ENCODE results near the gene SRRM4.

SRRM4 gene

DNA sequence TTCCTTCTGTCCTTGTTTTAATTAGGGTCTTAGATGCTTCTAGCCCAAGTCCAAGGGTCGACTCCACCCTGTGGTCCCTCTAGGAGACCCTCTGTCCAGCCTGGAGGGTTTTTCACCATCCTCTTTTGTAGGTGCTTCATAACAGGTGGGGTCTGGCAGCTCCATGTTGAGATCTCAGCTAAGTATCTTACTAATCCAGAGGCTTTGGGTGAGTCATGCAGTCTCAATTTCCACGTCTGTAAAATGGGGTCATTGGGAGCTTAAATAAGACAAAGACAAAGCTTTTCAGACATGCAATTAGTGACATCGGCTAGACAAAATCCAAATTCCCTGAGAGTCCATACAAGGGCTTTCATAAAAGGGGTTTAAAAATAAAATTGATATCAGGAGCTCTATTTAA lies 200.6 kb downstream of the SRRM4 start:
- Histone ChIP-seq H3K9ac (ENCODE audit: low read length) (no peak overlapping the region), H3K4me3 (ENCODE audit: low read length) (no peak overlapping the region), H3K36me3 (ENCODE audit: control insufficient read depth, insufficient read depth, low read length) (no peaks in the 10 kb centered on the region), H3K9me3 (ENCODE audit: control insufficient read depth, low read length) (no peaks in the 10 kb centered on the region), H3K27me3 (ENCODE audit: control insufficient read depth, insufficient read depth, low read length) (peaks cover 7% of the 10 kb centered on the region), H3K4me1 (ENCODE audit: control insufficient read depth, insufficient read depth, low read length) (peaks cover 7% of the 10 kb centered on the region)

DNA sequence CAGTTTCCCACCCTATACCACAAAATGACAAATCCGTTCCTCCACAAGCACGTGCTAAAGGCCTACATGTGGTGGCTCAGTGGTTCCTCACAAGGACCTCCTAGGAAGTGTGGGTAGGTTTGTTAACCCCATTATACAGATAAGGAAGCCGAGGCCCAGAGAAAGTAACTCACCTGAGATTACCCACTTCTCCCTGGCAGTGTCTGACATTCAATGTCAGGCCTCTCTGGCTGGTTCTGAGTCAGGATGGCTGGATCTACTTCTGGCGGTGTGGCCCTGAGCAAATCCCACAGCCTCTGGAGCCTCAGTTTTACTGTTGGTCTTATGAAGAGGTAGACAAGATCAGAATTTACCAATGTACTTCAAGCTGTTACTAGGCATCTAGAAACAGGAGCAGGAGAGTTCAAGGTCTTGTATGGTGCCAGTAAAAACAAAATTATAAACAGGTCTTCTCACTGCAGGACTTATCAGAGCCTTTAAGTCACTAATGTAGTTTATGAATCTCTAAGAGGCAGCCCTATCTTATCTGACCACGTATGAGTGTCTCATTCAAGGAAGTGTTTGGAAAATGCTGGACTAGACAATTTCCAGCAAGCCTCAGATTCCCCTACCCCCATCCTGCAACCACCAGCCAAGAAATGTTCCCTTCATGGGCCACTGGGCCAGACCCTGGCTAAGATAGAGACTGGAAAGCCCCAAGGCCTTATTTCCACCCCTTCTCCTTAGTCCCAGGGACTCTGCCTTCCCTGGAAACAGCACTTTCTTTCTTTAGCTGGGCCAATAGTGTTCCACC lies 201.6 kb downstream of the SRRM4 start:
- H3K4me1 ChIP-seq (ENCODE audit: control insufficient read depth, insufficient read depth, low read length) = peaks cover 7% of the 10 kb centered on the region
- H3K36me3 ChIP-seq (ENCODE audit: control insufficient read depth, insufficient read depth, low read length) = no peaks in the 10 kb centered on the region
- H3K9ac ChIP-seq (ENCODE audit: low read length) = no peak overlapping the region
- no peak overlapping the region for H3K4me3 ChIP-seq (ENCODE audit: low read length)
- no peaks in the 10 kb centered on the region for H3K9me3 ChIP-seq (ENCODE audit: control insufficient read depth, low read length)
- H3K27me3 ChIP-seq (ENCODE audit: control insufficient read depth, insufficient read depth, low read length) = peaks cover 7% of the 10 kb centered on the region

- no peaks in the 10 kb centered on the region for H3K9me3 ChIP-seq (ENCODE audit: control insufficient read depth, low read length)
- H3K4me3 ChIP-seq (ENCODE audit: low read length) = no peak overlapping the region
- H3K9ac ChIP-seq (ENCODE audit: low read length) = no peak overlapping the region
- H3K27me3 ChIP-seq (ENCODE audit: control insufficient read depth, insufficient read depth, low read length) = peaks cover 3% of the 10 kb centered on the region
- no peaks in the 10 kb centered on the region for H3K36me3 ChIP-seq (ENCODE audit: control insufficient read depth, insufficient read depth, low read length)
- peaks cover 3% of the 10 kb centered on the region for H3K4me1 ChIP-seq (ENCODE audit: control insufficient read depth, insufficient read depth, low read length)
These were observed 202.8 kb downstream of the SRRM4 start for GRCh38 chr12:119183942-119184695.

DNA sequence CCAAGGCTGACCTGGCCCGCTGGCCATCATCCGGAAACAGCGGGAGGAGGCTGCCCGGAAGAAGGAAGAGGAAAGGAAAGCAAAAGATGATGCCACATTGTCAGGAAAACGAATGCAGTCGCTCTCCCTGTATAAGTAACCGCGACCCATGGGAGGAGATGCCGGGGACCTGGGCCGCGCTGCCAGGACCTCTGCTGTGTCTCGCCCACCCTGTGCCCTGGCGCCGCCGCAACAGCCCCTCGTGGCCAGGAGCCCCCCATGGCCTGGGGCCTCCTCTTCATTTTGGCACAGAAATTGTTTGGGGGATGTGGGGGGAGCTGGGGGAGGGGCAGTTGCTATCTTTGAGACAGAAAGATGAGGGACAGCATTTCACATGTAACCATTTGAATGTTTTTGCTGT lies 213.9 kb downstream of the SRRM4 start:
- no peak overlapping the region for H3K4me3 ChIP-seq (ENCODE audit: low read length)
- H3K36me3 ChIP-seq (ENCODE audit: control insufficient read depth, insufficient read depth, low read length) = no peaks in the 10 kb centered on the region
- H3K4me1 ChIP-seq (ENCODE audit: control insufficient read depth, insufficient read depth, low read length) = no peaks in the 10 kb centered on the region
- no peaks in the 10 kb centered on the region for H3K27me3 ChIP-seq (ENCODE audit: control insufficient read depth, insufficient read depth, low read length)
- H3K9me3 ChIP-seq (ENCODE audit: control insufficient read depth, low read length) = no peaks in the 10 kb centered on the region
- H3K9ac ChIP-seq (ENCODE audit: low read length) = no peak overlapping the region

DNA sequence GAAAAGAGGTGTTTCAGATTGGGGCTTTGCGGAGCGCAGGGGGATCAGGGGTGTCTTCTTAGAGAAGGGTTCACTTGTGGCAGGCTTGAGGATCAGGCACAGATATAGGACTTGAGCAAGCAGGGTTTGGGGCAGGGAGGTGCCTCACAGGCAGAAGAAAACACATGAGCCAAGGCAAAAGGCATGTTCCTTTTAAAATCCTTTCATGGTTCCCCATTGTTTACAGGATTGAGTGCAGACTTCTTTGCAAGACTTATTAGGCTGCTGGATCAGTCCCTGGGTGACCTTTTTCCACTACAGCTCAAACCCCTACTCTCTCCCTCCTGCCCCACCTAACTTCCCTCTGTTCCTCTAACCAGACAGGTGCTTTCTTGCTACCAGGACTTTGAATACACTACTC lies 217.1 kb downstream of the SRRM4 start:
- H3K4me3 ChIP-seq (ENCODE audit: low read length) = no peak overlapping the region
- H3K36me3 ChIP-seq (ENCODE audit: control insufficient read depth, insufficient read depth, low read length) = no peaks in the 10 kb centered on the region
- H3K4me1 ChIP-seq (ENCODE audit: control insufficient read depth, insufficient read depth, low read length) = no peaks in the 10 kb centered on the region
- H3K9me3 ChIP-seq (ENCODE audit: control insufficient read depth, low read length) = no peaks in the 10 kb centered on the region
- H3K9ac ChIP-seq (ENCODE audit: low read length) = no peak overlapping the region
- H3K27me3 ChIP-seq (ENCODE audit: control insufficient read depth, insufficient read depth, low read length) = no peaks in the 10 kb centered on the region

- Histone ChIP-seq H3K9me3 (ENCODE audit: control insufficient read depth, low read length) (no peaks in the 10 kb centered on the region), H3K9ac (ENCODE audit: low read length) (no peak overlapping the region), H3K36me3 (ENCODE audit: control insufficient read depth, insufficient read depth, low read length) (no peaks in the 10 kb centered on the region), H3K27me3 (ENCODE audit: control insufficient read depth, insufficient read depth, low read length) (no peaks in the 10 kb centered on the region), H3K4me3 (ENCODE audit: low read length) (no peak overlapping the region), H3K4me1 (ENCODE audit: control insufficient read depth, insufficient read depth, low read length) (no peaks in the 10 kb centered on the region)
These were observed 219.3 kb downstream of the SRRM4 start for GRCh38 chr12:119200601-119201000.

DNA sequence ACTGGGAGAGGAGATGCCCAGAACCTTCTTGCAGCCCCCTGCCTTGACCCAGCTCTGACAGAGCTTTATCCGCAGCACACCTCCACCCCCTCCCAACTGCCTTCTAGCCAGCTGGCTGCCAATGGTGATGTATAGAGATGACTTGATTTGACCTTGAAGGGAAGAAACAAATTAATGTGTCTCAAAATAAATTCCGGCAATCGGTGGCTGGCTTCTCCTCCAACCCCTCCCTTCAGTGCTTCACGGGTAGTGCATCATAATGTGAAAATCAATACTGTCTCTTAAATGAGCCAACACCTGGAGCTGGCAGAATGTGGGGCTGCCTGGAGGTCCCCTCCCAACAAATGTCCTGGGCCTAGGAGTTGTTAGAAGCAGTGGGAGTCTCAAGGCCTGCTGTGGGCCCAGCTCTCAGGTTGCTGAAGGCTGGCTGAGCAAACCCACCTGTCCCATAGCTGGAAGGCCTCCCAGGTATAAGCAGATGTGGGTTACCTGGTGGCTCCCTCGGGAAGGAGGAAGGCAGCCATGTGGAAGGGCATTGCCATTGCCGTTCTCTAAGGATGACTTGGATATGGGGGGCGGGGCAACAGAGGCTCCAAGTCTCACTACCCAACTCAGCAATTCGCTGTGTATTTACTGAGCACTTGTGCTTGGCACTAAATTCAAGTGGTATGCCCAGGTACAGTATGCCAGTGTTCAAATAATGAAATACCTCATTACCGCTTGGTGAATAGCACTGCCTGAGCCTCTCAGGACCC lies 220.6 kb downstream of the SRRM4 start:
- no peaks in the 10 kb centered on the region for H3K27me3 ChIP-seq (ENCODE audit: control insufficient read depth, insufficient read depth, low read length)
- H3K9ac ChIP-seq (ENCODE audit: low read length) = no peak overlapping the region
- no peaks in the 10 kb centered on the region for H3K9me3 ChIP-seq (ENCODE audit: control insufficient read depth, low read length)
- H3K4me1 ChIP-seq (ENCODE audit: control insufficient read depth, insufficient read depth, low read length) = no peaks in the 10 kb centered on the region
- H3K4me3 ChIP-seq (ENCODE audit: low read length) = no peak overlapping the region
- H3K36me3 ChIP-seq (ENCODE audit: control insufficient read depth, insufficient read depth, low read length) = no peaks in the 10 kb centered on the region

GRCh38 chr12:119202544-119202943 lies 221.2 kb downstream of the SRRM4 start:
- Histone ChIP-seq H3K27me3 (ENCODE audit: control insufficient read depth, insufficient read depth, low read length) (no peaks in the 10 kb centered on the region), H3K4me1 (ENCODE audit: control insufficient read depth, insufficient read depth, low read length) (no peaks in the 10 kb centered on the region), H3K4me3 (ENCODE audit: low read length) (no peak overlapping the region), H3K36me3 (ENCODE audit: control insufficient read depth, insufficient read depth, low read length) (no peaks in the 10 kb centered on the region), H3K9ac (ENCODE audit: low read length) (no peak overlapping the region), H3K9me3 (ENCODE audit: control insufficient read depth, low read length) (no peaks in the 10 kb centered on the region)

- no peak overlapping the region for H3K4me3 ChIP-seq (ENCODE audit: low read length)
- H3K4me1 ChIP-seq (ENCODE audit: control insufficient read depth, insufficient read depth, low read length) = no peaks in the 10 kb centered on the region
- H3K9me3 ChIP-seq (ENCODE audit: control insufficient read depth, low read length) = no peaks in the 10 kb centered on the region
- no peaks in the 10 kb centered on the region for H3K27me3 ChIP-seq (ENCODE audit: control insufficient read depth, insufficient read depth, low read length)
- no peaks in the 10 kb centered on the region for H3K36me3 ChIP-seq (ENCODE audit: control insufficient read depth, insufficient read depth, low read length)
- H3K9ac ChIP-seq (ENCODE audit: low read length) = no peak overlapping the region
These were observed 222.8 kb downstream of the SRRM4 start for GRCh38 chr12:119204131-119204530.

DNA sequence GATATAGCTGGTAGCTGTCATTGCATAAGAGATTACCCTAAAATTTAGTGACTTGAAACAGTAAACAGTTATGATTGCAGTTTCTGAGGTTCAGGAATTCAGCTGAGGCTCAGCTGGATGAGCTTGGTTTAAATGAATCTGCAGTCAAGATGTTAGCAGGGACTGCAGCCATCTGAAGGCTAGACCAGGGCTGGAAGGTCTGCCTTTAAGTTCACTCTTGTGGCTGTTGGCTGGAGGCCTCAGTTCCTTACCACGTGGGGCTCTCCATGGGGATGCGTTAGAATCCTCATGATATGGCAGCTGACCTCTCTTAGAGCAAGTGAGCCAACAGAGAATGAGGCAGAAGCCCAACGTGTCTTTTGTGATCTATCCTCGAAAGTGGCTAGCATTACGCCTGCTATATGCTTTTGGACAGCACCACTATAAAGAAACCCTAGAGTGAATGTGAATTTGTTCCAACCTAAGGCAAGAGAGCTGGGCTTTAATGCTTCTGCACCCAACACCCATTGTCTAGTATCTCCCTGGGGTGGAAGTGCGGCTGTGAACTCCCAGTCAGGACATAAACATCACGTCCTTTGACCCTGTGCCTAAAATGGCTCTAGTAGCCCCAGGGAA lies 223.4 kb downstream of the SRRM4 start:
- Histone ChIP-seq H3K4me1 (ENCODE audit: control insufficient read depth, insufficient read depth, low read length) (no peaks in the 10 kb centered on the region), H3K27me3 (ENCODE audit: control insufficient read depth, insufficient read depth, low read length) (no peaks in the 10 kb centered on the region), H3K36me3 (ENCODE audit: control insufficient read depth, insufficient read depth, low read length) (no peaks in the 10 kb centered on the region), H3K9me3 (ENCODE audit: control insufficient read depth, low read length) (no peaks in the 10 kb centered on the region), H3K4me3 (ENCODE audit: low read length) (no peak overlapping the region), H3K9ac (ENCODE audit: low read length) (no peak overlapping the region)

GRCh38 chr12:119206348-119207062 lies 225.2 kb downstream of the SRRM4 start:
- Histone ChIP-seq H3K4me3 (ENCODE audit: low read length) (no peak overlapping the region), H3K36me3 (ENCODE audit: control insufficient read depth, insufficient read depth, low read length) (no peaks in the 10 kb centered on the region), H3K27me3 (ENCODE audit: control insufficient read depth, insufficient read depth, low read length) (no peaks in the 10 kb centered on the region), H3K9me3 (ENCODE audit: control insufficient read depth, low read length) (no peaks in the 10 kb centered on the region), H3K9ac (ENCODE audit: low read length) (no peak overlapping the region), H3K4me1 (ENCODE audit: control insufficient read depth, insufficient read depth, low read length) (no peaks in the 10 kb centered on the region)

Measured in mucosa of stomach (tissue), 1 donor.